HepG2 (cell line): ENCODE results near the gene HDDC3. TPM values are rescaled to one million over a fixed set of nuclear protein-coding genes. Genes with fewer than 3 reads are reported as not detected.
A peak's percentile ranks its signal among the peaks of the same experiment; 100 is the strongest.

Experiments
- ATAC-seq: fragments of 200-7000 bp; cut with Tn5 transposase; 3 replicates; pipeline ENCODE4 v1.9.1; 2020; ENCODE audit warnings: mild to moderate bottlenecking, moderate library complexity
- BruUV-seq: library from RNA; stranded (reverse); fragments of 400-500 nt; replicated peaks from 2 replicates; lab custom pipeline; 2021; lab: Mats Ljungman, UMichigan
- CTCF ChIA-PET: fragments of 300-600 bp; formaldehyde crosslinking; extraction: SDS; loops from one replicate; lab custom pipeline; 2021; ENCODE audit warnings: low total read pairs, inconsistent platforms, low intra/inter-chr PET ratio; lab: Yijun Ruan, JAX
- POLR2A ChIA-PET: fragments of 350-600 bp; sonication (Branson Sonifier 250); formaldehyde crosslinking; loops from one replicate; lab custom pipeline; 2020; ENCODE audit warnings: antibody characterized with exemption, inconsistent platforms; lab: Yijun Ruan, JAX
- DNase-seq: peaks from one replicate; pipeline ENCODE4 v3.0.0-alpha.2; 2015; ENCODE audit warnings: low spot score
- FAIRE-seq: peaks from 3 replicates; lab custom pipeline; 2011; peaks lifted over from hg19 to GRCh38; lab: Jason Lieb, UNC
- H2AFZ ChIP-seq: one replicate; pipeline ENCODE4 v1.6.1; 2011; ENCODE audit warnings: low read length, inconsistent platforms
- H3K27ac ChIP-seq: fragments of 300-600 bp; 3 replicates; pipeline ENCODE4 v1.8.0; 2011; ENCODE audit warnings: mixed run types, mild to moderate bottlenecking, mixed read lengths, low read length, inconsistent platforms; ENCODE audit not compliant: insufficient read depth; ENCODE audit errors: extremely low read length
- H3K27me3 ChIP-seq, 2 experiments: fragments of 200-600 bp in 1 of 2; 2 replicates in 1 of 2; 3 replicates in 1 of 2; pipeline versions ENCODE4 v1.6.0 to v1.8.0; 2011; ENCODE audit warnings: low read length in 2 of 2, mild to moderate bottlenecking in 2 of 2, moderate library complexity in 2 of 2, inconsistent platforms in 1 of 2; ENCODE audit not compliant: insufficient read depth in 2 of 2, control insufficient read depth in 1 of 2
- H3K36me3 ChIP-seq, 2 experiments: fragments of 200-600 bp in 1 of 2; replicated peaks in 1 of 2; 2 replicates in 1 of 2; 3 replicates in 1 of 2; pipeline versions ENCODE4 v1.5.1 to v1.8.0; 2011; ENCODE audit warnings: low read length in 2 of 2, inconsistent platforms in 1 of 2; ENCODE audit not compliant: insufficient read depth in 2 of 2, control insufficient read depth in 1 of 2
- H3K4me1 ChIP-seq: 2 replicates; pipeline ENCODE4 v1.5.1; 2012; ENCODE audit warnings: low read length, inconsistent platforms; ENCODE audit not compliant: insufficient read depth
- H3K4me2 ChIP-seq: 2 replicates; pipeline ENCODE4 v1.6.0; 2011; ENCODE audit warnings: low read depth, low read length, inconsistent platforms
- H3K4me3 ChIP-seq, 3 experiments: fragments of 200-600 bp in 1 of 3; sonication (generic), shearing (Covaris generic) in 1 of 3; replicated peaks in 1 of 3; 2 replicates each; pipeline ENCODE4 v1.5.1; 2011 to 2016; ENCODE audit warnings: low read length in 3 of 3, inconsistent platforms in 2 of 3, low read depth in 2 of 3, mild to moderate bottlenecking in 2 of 3, control low read depth in 1 of 3, mixed read lengths in 1 of 3; ENCODE audit not compliant: insufficient read depth in 1 of 3
- H3K79me2 ChIP-seq: one replicate; pipeline ENCODE4 v1.6.1; 2011; ENCODE audit warnings: low read length, inconsistent platforms; ENCODE audit not compliant: insufficient read depth
- H3K9ac ChIP-seq: 2 replicates; pipeline ENCODE4 v1.6.0; 2011; ENCODE audit warnings: mild to moderate bottlenecking, low read depth, low read length, inconsistent platforms; ENCODE audit not compliant: insufficient read depth
- H3K9me3 ChIP-seq: 2 replicates; pipeline ENCODE4 v1.5.1; 2012; ENCODE audit warnings: mild to moderate bottlenecking, low read length
- H4K20me1 ChIP-seq: 2 replicates; pipeline ENCODE4 v1.6.0; 2011; ENCODE audit warnings: inconsistent platforms, mild to moderate bottlenecking, low read length, moderate library complexity; ENCODE audit not compliant: insufficient read depth
- CCDC6 ChIP-seq: sonication (generic); formaldehyde crosslinking; IDR thresholded peaks from 2 replicates; pipeline ENCODE4 v1.8.1; 2022; ENCODE audit warnings: mild to moderate bottlenecking, missing genetic modification reagents, moderate library complexity
- E2F1 ChIP-seq: sonication (generic); formaldehyde crosslinking; IDR thresholded peaks from 2 replicates; pipeline ENCODE4 v1.5.0; 2020; ENCODE audit warnings: missing genetic modification reagents
- ELF3 ChIP-seq: IDR thresholded peaks from 2 replicates; pipeline ENCODE4 v1.6.1; 2016; ENCODE audit warnings: missing genetic modification reagents, missing compliant biosample characterization
- EZH2 ChIP-seq: conservative IDR thresholded peaks from 2 replicates; pipeline ENCODE4 v1.6.1; 2012; ENCODE audit warnings: mild to moderate bottlenecking, low read depth, low read length, moderate library complexity
- FOXA3 ChIP-seq: IDR thresholded peaks from 2 replicates; pipeline ENCODE4 v1.6.1; 2016; ENCODE audit warnings: missing genetic modification reagents, missing compliant biosample characterization
- KAT7 ChIP-seq: IDR thresholded peaks from 2 replicates; pipeline ENCODE4 v1.6.1; 2018; ENCODE audit warnings: borderline replicate concordance, missing compliant biosample characterization
- MXD1 ChIP-seq: sonication (generic); formaldehyde crosslinking; IDR thresholded peaks from 2 replicates; pipeline ENCODE4 v1.4.0; 2020; ENCODE audit warnings: mild to moderate bottlenecking, missing genetic modification reagents
- RAD21 ChIP-seq: fragments of 450-650 bp; formaldehyde crosslinking; IDR thresholded peaks from 2 replicates; pipeline ENCODE4 v1.5.0; 2020; ENCODE audit warnings: mild to moderate bottlenecking
- TCF7 ChIP-seq: sonication (generic); IDR thresholded peaks from 2 replicates; pipeline ENCODE4 v1.6.1; 2016; ENCODE audit warnings: antibody characterized with exemption, low read depth
- ZNF160 ChIP-seq: sonication (generic); formaldehyde crosslinking; IDR thresholded peaks from 2 replicates; pipeline ENCODE4 v1.8.0; 2022; ENCODE audit warnings: mild to moderate bottlenecking, inconsistent platforms, missing genetic modification reagents
- ZNF550 ChIP-seq: sonication (generic); formaldehyde crosslinking; IDR thresholded peaks from 2 replicates; pipeline ENCODE4 v1.4.0; 2020; ENCODE audit warnings: mild to moderate bottlenecking, missing genetic modification reagents, borderline replicate concordance
- ZNF776 ChIP-seq: sonication (generic); formaldehyde crosslinking; IDR thresholded peaks from 2 replicates; pipeline ENCODE4 v1.4.0; 2020; ENCODE audit warnings: mild to moderate bottlenecking, missing genetic modification reagents
- WGBS: methylation state at CpG from one replicate; pipeline ENCODE4 v1.1.6; 2017; ENCODE audit warnings: low lambda C conversion rate; 5-methylcytosine and 5-hydroxymethylcytosine counted together
- in situ Hi-C: cut with HindIII; loops from 2 replicates; pipeline ENCODE4 v1.10.0; 2017; ENCODE audit warnings: low pct_unique_long_range_greater_than_20kb; ENCODE audit not compliant: extremely low pct_ligation_motif_present
- intact Hi-C: fragments of 100-400 bp; cut with micrococcal nuclease; formaldehyde crosslinking; loops from one replicate; pipeline ENCODE4 v1.10.0; 2022; ENCODE audit not compliant: unreplicated experiment
- polyA plus RNA-seq, 8 experiments: library from polyadenylated mRNA; depleted of rRNA in 3 of 8; stranded (reverse) in 7 of 8; unstranded in 1 of 8; fragments of >200 nt; fragmentation: Illumina TruSeq in 4 of 8; extraction: Trizol in 4 of 8; gene quantifications; 2 replicates each; pipeline versions ENCODE4 v1.2.1 to v1.2.3, GENCODE V29; 2011 to 2016; ENCODE audit warnings: low read depth in 4 of 8, missing spikeins in 1 of 8, mixed read lengths in 1 of 8; ENCODE audit not compliant: insufficient read depth in 1 of 8
- total RNA-seq, 5 experiments: library from RNA; depleted of rRNA; stranded (reverse); fragments of >200 nt; fragmentation: Illumina TruSeq; extraction: Trizol; gene quantifications; 2 replicates each; pipeline ENCODE4 v1.2.3, GENCODE V29; 2016; ENCODE audit warnings: low read depth in 1 of 5

HDDC3 gene
- total and polyA plus RNA-seq, 2 of the 13 experiments (the other 11 are each of a cell fraction or from before 2014, with no cell fraction given), result 18.7 to 28.3 TPM

- DNase-seq, result no peak
- intact Hi-C loops, result loop anchor here (5.0 to 10.0 kb wide), 4 partner anchors 44 to 121 kb away; partner anchors contain the start of gene PRC1
- no peak for FAIRE-seq
- Histone ChIP-seq H4K20me1 (no peaks in the 10 kb centered on the region), H3K4me3 (peak overlapping the region; percentile 67 to 91 (median 87); a peak in 5 of 6 replicates), H3K9me3 (no peaks in the 10 kb centered on the region), H3K4me2 (peak overlapping the region; percentile 89), H3K79me2 (peaks cover 6% of the 10 kb centered on the region), H2AFZ (no peak overlapping the region), H3K9ac (peak overlapping the region; percentile 88), H3K4me1 (peaks cover 56% of the 10 kb centered on the region), H3K36me3 (no peaks in the 10 kb centered on the region), H3K27ac (peak overlapping the region; percentile 96), H3K27me3 (no peaks in the 10 kb centered on the region; a peak in 2 of 5 replicates)
- WGBS, result 8% methylated on average over 6 of the region's 6 CpGs
- CTCF ChIA-PET, result interaction anchor here (1.2 to 1.4 kb wide), 2 partner anchors 30 to 101 kb away, joined by 3 to 4 read pairs; no protein-coding TSS in a partner anchor
- 0 out of 2 replicates have a peak, but pooled peaks have one; percentile 5 for TF ChIP-seq MXD1
- no peak for TF ChIP-seq FOXA3
- TF ChIP-seq CCDC6 (CRISPR knock-in tag), result peak; percentile 67; the same call in 1 of the 2 replicates
- 0 out of 2 replicates have a peak, but pooled peaks have one; percentile 7 for TF ChIP-seq E2F1 (CRISPR knock-in tag)
- TF ChIP-seq ELF3, result no peak
- 0 out of 2 replicates have a peak, but pooled peaks have one; percentile 6 for TF ChIP-seq ZNF160 (CRISPR knock-in tag)
- no peak for TF ChIP-seq ZNF776 (CRISPR knock-in tag)
- peak; percentile 13; the same call in 1 of the 2 replicates for TF ChIP-seq KAT7 (CRISPR knock-in tag)
- TF ChIP-seq RAD21 (CRISPR knock-in tag), result 0 out of 2 replicates have a peak, but pooled peaks have one; percentile 19
- no peak for TF ChIP-seq TCF7
- no peak for TF ChIP-seq EZH2
- TF ChIP-seq ZNF550 (CRISPR knock-in tag), result peak; percentile 30; the same call in 1 of the 2 replicates
- no peak for ATAC-seq
- BruUV-seq, result no TSS peak
- in situ Hi-C loops, result loop anchor here (25.0 kb wide), 1 partner anchor 331 kb away; no protein-coding TSS in a partner anchor
- POLR2A ChIA-PET, result interaction anchor here (0.6 to 4.5 kb wide), 16 partner anchors 10 to 740 kb away, joined by 3 to 45 read pairs (median 4); partner anchors contain the start of genes BLM, MAN2A2, PRC1 and RCCD1
Measured at GRCh38 chr15:90931575-90931827, 848 bp downstream of the HDDC3 start.
